Kidney (tissue), 14 donors: Measurements from ENCODE around the gene FAU. TPM values are rescaled to one million over a fixed set of nuclear protein-coding genes. Genes with fewer than 3 reads are reported as not detected.

ENCODE experiments used
- DNase-seq, 5 donors: peaks; one replicate each; pipeline ENCODE4 v3.0.0-alpha.2; 2013 to 2020
- FAIRE-seq: peaks from 2 replicates; lab custom pipeline; 2012; peaks lifted over from hg19 to GRCh38; lab: Jason Lieb, UNC
- H3K27ac ChIP-seq, 2 donors: one replicate each; pipeline ENCODE4 v1.7.0; 2013; ENCODE audit warnings: low read depth in 2 of 2, low read length in 2 of 2, inconsistent platforms in 1 of 2
- H3K27me3 ChIP-seq: one replicate; pipeline ENCODE4 v1.7.1; 2013; ENCODE audit warnings: low read length, inconsistent platforms; ENCODE audit not compliant: control insufficient read depth, insufficient read depth
- H3K36me3 ChIP-seq, 3 donors: one replicate each; pipeline versions ENCODE4 v1.7.0 to v1.7.1; 2013; ENCODE audit warnings: low read length in 3 of 3, control low read depth in 1 of 3, inconsistent platforms in 1 of 3; ENCODE audit not compliant: insufficient read depth in 3 of 3, control insufficient read depth in 2 of 3
- H3K4me1 ChIP-seq, 3 donors: one replicate each; pipeline versions ENCODE4 v1.7.0 to v1.7.1; 2013; ENCODE audit warnings: low read length in 3 of 3, inconsistent platforms in 1 of 3, low read depth in 1 of 3; ENCODE audit not compliant: control insufficient read depth in 2 of 3, insufficient read depth in 2 of 3
- H3K4me3 ChIP-seq, 3 donors: one replicate each; pipeline versions ENCODE4 v1.7.0 to v1.8.1; 2013; ENCODE audit warnings: low read length in 3 of 3, control low read depth in 1 of 3, inconsistent platforms in 1 of 3
- H3K9ac ChIP-seq, 3 donors: one replicate each; pipeline versions ENCODE4 v1.7.0 to v1.7.1; 2013; ENCODE audit warnings: low read length in 3 of 3, control low read depth in 1 of 3, inconsistent platforms in 1 of 3
- H3K9me3 ChIP-seq, 3 donors: one replicate each; pipeline versions ENCODE4 v1.7.0 to v1.7.1; 2013; ENCODE audit warnings: low read length in 3 of 3, control low read depth in 1 of 3, inconsistent platforms in 1 of 3; ENCODE audit not compliant: control insufficient read depth in 2 of 3, insufficient read depth in 1 of 3
- intact Hi-C: fragments of 100-400 bp; cut with DNase I; formaldehyde crosslinking; loops from one replicate; pipeline ENCODE4 v1.11.1; 2022
- polyA plus RNA-seq: library from polyadenylated mRNA; stranded (reverse); fragments of 350-450 nt; fragmentation: Illumina TruSeq; extraction: RNeasy Lipid Tissue Mini Kit (QIAGEN cat#74804); gene quantifications from one replicate; pipeline ENCODE4 v1.2.3, GENCODE V29; 2014; ENCODE audit warnings: low read depth, low replicate concordance; ENCODE audit not compliant: insufficient read depth
- total RNA-seq: library from RNA; stranded (reverse); fragmentation: NEBNext Ultra II Directional; extraction: Animal tissue kit (Norgen Biotek cat#: 25700); gene quantifications from one replicate; pipeline ENCODE4 v1.2.1, GENCODE V29; 2021
- TF ChIP-seq, protein P1 (sequence below): IDR thresholded peaks from 3 replicates; pipeline ENCODE4 v1.5.1; 2012; ENCODE audit warnings: mild to moderate bottlenecking, moderate library complexity, borderline replicate concordance; ENCODE audit not compliant: insufficient read depth; ENCODE audit errors: extremely low read depth
- donor health status: control.
- donor health status: control.
- donor health status: control.
- donor health status: control.
- donor health status: control.
- donor health status: DM: yes; HTN: yes; CAD: no.
- donor health status: Normal renal cell carcinoma (clear cell type).

Gene FAU
- total and polyA plus RNA-seq, 2 donors from 2014 or later = 794 to 927 TPM

- Histone ChIP-seq H3K27me3 (no peaks in the 10 kb centered on the region), H3K4me3 (no peak overlapping the region), H3K27ac (no peak overlapping the region), H3K4me1 (peaks cover 0 to 9% (median 5%) of the 10 kb centered on the region in 3 donors), H3K9me3 (no peaks in the 10 kb centered on the region), H3K9ac (no peak overlapping the region), H3K36me3 (peaks cover 5 to 76% (median 29%) of the 10 kb centered on the region in 3 donors)
- DNase-seq (peak in 2 of 5 donors; percentile 7 to 35), FAIRE-seq (no peak)
- intact Hi-C loops = no loop called here
- TF ChIP-seq, protein P1, sequence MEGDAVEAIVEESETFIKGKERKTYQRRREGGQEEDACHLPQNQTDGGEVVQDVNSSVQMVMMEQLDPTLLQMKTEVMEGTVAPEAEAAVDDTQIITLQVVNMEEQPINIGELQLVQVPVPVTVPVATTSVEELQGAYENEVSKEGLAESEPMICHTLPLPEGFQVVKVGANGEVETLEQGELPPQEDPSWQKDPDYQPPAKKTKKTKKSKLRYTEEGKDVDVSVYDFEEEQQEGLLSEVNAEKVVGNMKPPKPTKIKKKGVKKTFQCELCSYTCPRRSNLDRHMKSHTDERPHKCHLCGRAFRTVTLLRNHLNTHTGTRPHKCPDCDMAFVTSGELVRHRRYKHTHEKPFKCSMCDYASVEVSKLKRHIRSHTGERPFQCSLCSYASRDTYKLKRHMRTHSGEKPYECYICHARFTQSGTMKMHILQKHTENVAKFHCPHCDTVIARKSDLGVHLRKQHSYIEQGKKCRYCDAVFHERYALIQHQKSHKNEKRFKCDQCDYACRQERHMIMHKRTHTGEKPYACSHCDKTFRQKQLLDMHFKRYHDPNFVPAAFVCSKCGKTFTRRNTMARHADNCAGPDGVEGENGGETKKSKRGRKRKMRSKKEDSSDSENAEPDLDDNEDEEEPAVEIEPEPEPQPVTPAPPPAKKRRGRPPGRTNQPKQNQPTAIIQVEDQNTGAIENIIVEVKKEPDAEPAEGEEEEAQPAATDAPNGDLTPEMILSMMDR = no peak
Observed at GRCh38 chr11:65127473-65128181, 5.7 kb upstream of the FAU start.

DNA sequence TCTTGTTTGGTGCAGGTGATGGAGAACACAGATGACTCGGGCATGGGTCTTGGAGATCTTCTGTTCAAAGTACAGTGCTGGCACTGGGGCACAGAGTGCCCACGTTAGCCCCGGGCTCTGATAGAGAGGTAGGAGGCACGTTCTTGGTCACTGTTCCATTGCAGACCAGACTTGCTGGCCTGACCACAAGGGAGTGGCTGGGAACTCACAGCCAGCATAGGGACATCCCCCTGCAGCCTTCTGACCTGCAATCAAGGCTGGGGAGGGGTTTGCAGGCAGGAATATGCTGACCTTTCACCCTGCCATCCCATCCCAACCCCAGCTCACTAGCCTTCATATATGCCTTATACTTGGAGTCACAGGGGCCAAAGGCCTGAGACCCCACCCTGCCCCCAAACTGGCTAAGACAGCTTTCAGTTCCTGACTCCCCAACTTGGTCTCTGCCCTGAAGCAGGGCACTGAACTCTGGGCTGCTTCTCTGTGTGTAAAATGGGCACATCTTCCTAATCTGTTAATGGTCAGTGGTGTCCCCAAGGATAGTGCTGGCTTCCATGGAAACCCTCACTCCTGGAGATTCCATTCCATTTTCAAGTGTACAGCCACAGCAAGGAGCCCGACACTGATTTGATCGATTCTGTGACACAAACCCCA is 4.8 kb upstream of the FAU start:
- Histone ChIP-seq H3K9me3 (no peaks in the 10 kb centered on the region), H3K36me3 (peaks cover 5 to 68% (median 29%) of the 10 kb centered on the region in 3 donors), H3K27ac (no peak overlapping the region), H3K27me3 (no peaks in the 10 kb centered on the region), H3K9ac (no peak overlapping the region), H3K4me3 (no peak overlapping the region), H3K4me1 (peaks cover 0 to 7% (median 3%) of the 10 kb centered on the region in 3 donors)
- DNase-seq (peak in 2 of 5 donors; percentile 1 to 33), FAIRE-seq (no peak)
- intact Hi-C loops = no loop called here
- TF ChIP-seq, protein P1 = no peak

DNA sequence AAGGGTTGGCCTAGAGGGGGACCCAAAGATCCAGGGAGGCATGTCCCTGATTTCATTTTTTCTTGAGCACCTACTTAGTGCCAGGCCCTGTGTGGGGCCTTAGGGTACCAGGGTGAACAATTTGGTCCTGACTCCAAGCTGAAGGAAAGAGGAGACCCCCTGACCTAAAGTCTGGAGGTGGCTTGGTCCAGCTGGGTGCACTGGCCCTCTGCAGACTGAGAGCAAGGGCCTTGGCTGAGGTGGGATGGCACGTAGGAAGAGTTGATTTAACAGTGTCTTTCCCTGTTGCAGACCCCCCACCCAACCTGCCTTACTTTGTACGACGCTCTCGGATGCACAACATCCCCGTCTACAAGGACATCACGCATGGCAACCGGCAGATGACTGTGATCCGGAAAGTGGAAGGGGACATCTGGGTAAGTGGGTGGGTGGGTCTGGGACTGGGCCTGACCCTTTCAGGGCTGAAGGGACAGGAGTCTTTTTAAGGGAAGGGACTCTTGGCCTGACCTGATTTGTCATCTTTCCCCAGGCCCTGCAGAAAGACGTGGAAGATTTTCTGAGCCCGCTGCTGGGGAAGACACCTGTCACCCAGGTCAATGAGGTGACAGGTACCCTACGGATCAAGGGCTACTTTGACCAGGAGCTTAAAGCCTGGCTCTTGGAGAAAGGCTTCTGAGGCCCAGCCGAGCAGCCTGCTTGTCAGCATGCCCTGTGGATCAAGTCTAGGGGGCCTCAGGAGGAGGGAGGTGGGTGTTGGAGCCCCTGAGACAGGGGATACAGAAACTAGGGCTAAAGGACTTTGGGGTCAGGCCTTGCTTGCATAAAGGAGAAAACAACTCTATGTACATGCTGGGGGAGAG is 3.5 kb upstream of the FAU start:
- H3K9ac ChIP-seq = no peak overlapping the region
- peak in 1 of 5 donors; percentile 4 for DNase-seq
- intact Hi-C loops = no loop called here

More for the DNA sequence above, 3.5 kb upstream of the FAU start:
- peaks cover 2 to 13% (median 11%) of the 10 kb centered on the region in 3 donors for H3K4me1 ChIP-seq
- no peak overlapping the region for H3K27ac ChIP-seq
- FAIRE-seq = no peak
- H3K4me3 ChIP-seq = no peak overlapping the region
- peaks cover 7 to 63% (median 25%) of the 10 kb centered on the region in 3 donors for H3K36me3 ChIP-seq
- no peaks in the 10 kb centered on the region for H3K27me3 ChIP-seq
- TF ChIP-seq, protein P1 = no peak
- H3K9me3 ChIP-seq = no peaks in the 10 kb centered on the region
